ENCODE data around the gene TSR3.
A peak's percentile ranks its signal among the peaks of the same experiment; 100 is the strongest.

Gene TSR3

DNA sequence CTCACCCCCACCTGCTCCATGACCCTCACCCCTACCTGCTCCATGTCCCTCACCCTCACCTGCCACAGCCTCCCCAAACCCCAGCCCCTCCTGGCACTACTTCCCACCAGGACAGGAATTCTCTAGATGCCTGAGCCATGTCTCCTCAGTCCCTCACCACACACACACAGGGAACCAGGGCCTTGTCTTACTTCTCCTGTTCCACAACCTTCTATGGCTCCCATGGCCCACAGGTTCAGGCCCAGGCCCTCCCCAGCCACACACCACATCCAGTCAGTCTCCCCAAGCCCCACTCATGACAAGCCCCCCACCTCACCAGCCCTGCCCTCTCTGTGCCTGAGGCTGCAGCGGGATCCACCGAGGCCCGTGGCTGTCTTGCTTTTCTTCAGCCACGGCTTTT, 45.3 kb downstream of the TSR3 start:
- DNase-seq = no peak

DNA sequence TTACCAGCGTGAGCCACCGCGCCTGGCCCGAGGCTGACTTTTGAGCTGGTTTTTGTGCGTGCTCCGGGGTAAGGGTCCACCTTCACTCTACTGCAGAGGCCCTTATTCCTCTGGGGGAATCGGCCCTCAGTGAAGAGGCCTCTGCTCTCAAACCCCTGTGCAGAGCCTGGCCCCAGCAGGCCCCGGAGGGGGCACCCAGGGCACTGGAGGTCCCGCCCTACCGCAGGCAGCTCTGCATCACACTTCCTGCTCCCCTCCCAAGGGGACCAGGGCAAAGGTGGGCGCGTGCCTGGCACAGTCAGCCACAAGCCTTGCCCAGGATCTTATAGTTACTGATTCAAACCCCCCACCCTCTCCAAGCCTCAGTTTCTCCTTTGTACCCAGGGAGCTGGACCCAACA, 45.9 kb downstream of the TSR3 start:
- peak; percentile 34 for DNase-seq

DNA sequence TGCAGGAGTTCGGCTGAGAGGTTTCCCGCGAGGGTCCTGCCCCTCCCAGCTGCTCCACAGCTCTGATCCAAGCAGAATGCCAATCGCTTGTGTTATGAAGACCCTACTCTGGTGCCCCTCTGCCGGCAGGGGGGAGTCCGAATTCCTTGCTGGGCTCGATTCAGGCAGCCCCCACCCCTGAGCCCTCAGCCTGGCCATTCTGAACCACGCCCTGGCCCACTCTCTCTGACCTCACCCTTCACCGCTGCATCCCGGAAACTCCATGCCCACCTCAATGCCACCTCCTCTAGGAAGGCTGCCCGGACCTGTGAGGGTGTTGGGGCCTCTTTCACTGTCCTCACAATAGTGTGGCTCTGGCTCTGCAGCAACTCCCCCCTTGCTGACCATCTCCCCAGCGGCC, 50.1 kb downstream of the TSR3 start:
- DNase-seq = no peak

DNA sequence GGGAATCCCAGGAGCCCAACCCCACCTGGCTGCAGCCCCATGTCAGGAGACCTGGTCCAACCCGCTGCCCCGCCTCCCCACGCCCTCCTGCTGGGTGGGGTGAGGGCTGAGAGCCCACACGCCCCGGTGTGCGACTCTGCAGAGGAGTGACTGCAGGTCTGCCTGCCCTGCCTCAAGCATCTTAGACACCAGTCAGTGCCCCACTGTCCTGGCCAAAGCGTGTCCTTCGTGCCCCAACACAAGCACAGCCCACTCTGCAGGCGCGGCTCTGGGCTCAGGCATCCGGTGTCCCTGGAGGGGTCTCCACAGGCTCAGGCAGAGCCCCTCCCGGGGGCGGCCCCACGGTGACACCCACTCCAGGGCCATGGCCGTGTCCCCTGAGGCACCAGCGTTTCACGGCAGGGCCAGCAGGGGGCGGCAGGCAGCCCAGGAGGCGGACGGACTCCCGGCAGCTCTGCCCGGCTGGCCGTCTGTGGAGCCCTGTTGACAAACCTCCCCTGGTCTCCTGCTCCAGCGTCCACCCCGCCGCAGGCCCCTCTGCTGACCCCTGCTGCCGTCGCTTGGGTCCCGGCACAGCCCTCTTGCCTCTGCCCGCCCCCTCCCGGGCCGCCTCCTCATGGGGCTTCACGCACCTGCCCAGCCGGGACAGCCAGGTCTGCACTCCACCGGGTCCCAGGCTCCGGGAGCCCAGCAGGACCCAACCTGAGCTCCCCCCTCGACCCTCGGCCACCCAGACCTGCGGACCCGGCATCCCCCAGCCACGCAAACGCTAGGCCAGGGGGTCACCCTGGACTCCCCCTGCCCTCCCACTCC, 50.8 kb downstream of the TSR3 start:
- DNase-seq = peak; percentile 72

DNA sequence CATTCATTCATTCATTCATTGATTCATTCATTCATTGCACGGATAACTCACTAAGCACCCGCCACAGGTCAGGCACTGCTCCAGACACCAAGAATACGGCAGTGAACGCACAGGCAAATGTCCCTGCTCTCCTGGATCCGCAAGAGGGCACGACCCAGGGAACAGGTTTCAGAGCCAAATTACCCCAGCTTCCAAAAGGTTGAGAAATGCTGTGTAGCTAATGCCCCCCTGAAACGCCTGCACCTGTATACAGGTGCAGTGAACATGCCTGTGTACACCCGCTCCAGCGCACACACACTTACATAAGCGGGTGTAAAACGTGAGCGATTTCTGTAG, 51.8 kb downstream of the TSR3 start:
- no peak for DNase-seq

Data from CD4-positive, alpha-beta T cell treated with Interleukin-15 for 1 hour (primary cell).